DOHH2 (cell line): ENCODE measurements around the gene ABTB2.

Experiments used
- CTCF ChIP-seq: fragments of 200-600 bp; sonication (generic); IDR thresholded peaks from one replicate; pipeline ENCODE4 v1.5.1; 2014; ENCODE audit warnings: antibody characterized with exemption, mild to moderate bottlenecking, low read depth, low read length; ENCODE audit not compliant: poor library complexity, severe bottlenecking
- EZH2phosphoT487 ChIP-seq: fragments of 200-600 bp; sonication (generic); IDR thresholded peaks from 2 replicates; pipeline ENCODE4 v1.6.1; 2017; ENCODE audit warnings: borderline replicate concordance, mild to moderate bottlenecking, antibody characterized with exemption, low read length, moderate library complexity, mixed read lengths

GRCh38 chr11:34341096-34341495, 16.7 kb downstream of the ABTB2 start:
- TF ChIP-seq CTCF: no peak
- TF ChIP-seq EZH2phosphoT487: no peak
